Esophagus muscularis mucosa (tissue), 4 donors: Measurements from ENCODE around the gene DOCK2.

Experiments
- EP300 ChIP-seq: sonication (generic); formaldehyde crosslinking; IDR thresholded peaks from one replicate; pipeline ENCODE4 v1.6.1; 2017; ENCODE audit warnings: antibody characterized with exemption
- POLR2A ChIP-seq: fragments of 450-650 bp; IDR thresholded peaks from one replicate; pipeline ENCODE4 v1.6.1; 2017; ENCODE audit warnings: antibody characterized with exemption, moderate library complexity, mild to moderate bottlenecking, low read depth
- POLR2AphosphoS5 ChIP-seq, 2 donors: sonication (generic); formaldehyde crosslinking; IDR thresholded peaks; one replicate each; pipeline ENCODE4 v1.6.1; 2017; ENCODE audit warnings: antibody characterized with exemption in 2 of 2
- TF ChIP-seq, protein P1 (sequence below), 3 experiments: fragments of 200-600 bp in 2 of 3; fragments of 450-650 bp in 1 of 3; sonication (generic) in 2 of 3; IDR thresholded peaks; one replicate each; pipeline ENCODE4 v1.5.1; 2017 to 2019; ENCODE audit warnings: antibody characterized with exemption in 3 of 3, mild to moderate bottlenecking in 2 of 3, moderate library complexity in 1 of 3

DNA sequence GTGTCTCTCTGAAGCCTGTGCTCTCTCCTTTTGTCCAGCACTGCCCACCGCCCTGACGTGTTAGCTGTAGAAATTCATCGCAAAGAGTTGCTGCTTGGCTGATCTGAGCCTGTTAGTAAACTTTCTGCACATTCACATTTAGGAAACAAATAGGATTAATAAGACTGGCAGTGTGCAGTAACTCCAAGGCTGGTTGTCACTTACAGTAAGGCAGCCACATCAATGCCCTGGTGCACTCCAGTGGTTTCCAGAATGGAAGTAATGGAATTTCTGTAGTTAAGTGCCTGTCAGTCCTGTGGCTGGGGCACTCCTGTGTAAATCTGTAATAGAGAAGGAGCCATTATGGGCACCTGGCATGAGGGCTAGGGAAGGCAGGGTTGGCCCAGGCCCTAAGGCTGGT, 70.6 kb downstream of the DOCK2 start:
- TF ChIP-seq, protein P1, sequence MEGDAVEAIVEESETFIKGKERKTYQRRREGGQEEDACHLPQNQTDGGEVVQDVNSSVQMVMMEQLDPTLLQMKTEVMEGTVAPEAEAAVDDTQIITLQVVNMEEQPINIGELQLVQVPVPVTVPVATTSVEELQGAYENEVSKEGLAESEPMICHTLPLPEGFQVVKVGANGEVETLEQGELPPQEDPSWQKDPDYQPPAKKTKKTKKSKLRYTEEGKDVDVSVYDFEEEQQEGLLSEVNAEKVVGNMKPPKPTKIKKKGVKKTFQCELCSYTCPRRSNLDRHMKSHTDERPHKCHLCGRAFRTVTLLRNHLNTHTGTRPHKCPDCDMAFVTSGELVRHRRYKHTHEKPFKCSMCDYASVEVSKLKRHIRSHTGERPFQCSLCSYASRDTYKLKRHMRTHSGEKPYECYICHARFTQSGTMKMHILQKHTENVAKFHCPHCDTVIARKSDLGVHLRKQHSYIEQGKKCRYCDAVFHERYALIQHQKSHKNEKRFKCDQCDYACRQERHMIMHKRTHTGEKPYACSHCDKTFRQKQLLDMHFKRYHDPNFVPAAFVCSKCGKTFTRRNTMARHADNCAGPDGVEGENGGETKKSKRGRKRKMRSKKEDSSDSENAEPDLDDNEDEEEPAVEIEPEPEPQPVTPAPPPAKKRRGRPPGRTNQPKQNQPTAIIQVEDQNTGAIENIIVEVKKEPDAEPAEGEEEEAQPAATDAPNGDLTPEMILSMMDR (IDR thresholded peaks at IDR 0.05): no peak
- TF ChIP-seq POLR2A (no peak), EP300 (no peak), POLR2AphosphoS5 (IDR thresholded peaks at IDR 0.05) (no peak)
